ENCODE measurements around the gene ITCH.

ITCH gene

DNA sequence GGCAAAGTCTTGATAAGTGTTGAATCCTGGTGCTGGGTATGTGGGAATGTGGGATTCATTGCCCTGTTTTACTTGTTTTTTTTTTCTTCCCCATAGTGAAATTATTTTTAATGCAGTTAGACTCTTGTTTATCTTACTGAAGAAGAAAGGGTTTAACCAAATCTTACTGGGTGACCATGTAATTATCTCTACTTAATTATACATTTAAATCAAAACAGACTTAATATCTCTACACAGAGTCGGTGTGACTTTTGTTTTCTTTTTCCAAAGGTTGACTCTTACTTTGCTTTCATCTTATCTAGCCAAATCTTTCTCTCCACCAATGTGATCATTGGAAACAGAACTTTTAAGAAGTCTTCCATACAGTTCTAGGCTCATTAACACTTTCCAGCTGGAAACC is 85.4 kb downstream of the ITCH start:
- peaks cover 63% of the 10 kb centered on the region for H3K36me3 ChIP-seq (ENCODE audit: insufficient read depth, low read length)
- H3K9me3 ChIP-seq (ENCODE audit: low read length): no peaks in the 10 kb centered on the region
- no peak overlapping the region for H3K27ac ChIP-seq (ENCODE audit: low read depth, low read length)
- peaks cover 6% of the 10 kb centered on the region for H3K4me1 ChIP-seq (ENCODE audit: insufficient read depth, low read length)
- no peak overlapping the region for H3K4me3 ChIP-seq (ENCODE audit: low read depth in 1 of 2, low read length in 2 of 2)
- H3K9ac ChIP-seq (ENCODE audit: low read length): no peak overlapping the region
- H3K27me3 ChIP-seq (ENCODE audit: control insufficient read depth in 1 of 2, insufficient read depth in 2 of 2, low read length in 2 of 2): no peaks in the 10 kb centered on the region

DNA sequence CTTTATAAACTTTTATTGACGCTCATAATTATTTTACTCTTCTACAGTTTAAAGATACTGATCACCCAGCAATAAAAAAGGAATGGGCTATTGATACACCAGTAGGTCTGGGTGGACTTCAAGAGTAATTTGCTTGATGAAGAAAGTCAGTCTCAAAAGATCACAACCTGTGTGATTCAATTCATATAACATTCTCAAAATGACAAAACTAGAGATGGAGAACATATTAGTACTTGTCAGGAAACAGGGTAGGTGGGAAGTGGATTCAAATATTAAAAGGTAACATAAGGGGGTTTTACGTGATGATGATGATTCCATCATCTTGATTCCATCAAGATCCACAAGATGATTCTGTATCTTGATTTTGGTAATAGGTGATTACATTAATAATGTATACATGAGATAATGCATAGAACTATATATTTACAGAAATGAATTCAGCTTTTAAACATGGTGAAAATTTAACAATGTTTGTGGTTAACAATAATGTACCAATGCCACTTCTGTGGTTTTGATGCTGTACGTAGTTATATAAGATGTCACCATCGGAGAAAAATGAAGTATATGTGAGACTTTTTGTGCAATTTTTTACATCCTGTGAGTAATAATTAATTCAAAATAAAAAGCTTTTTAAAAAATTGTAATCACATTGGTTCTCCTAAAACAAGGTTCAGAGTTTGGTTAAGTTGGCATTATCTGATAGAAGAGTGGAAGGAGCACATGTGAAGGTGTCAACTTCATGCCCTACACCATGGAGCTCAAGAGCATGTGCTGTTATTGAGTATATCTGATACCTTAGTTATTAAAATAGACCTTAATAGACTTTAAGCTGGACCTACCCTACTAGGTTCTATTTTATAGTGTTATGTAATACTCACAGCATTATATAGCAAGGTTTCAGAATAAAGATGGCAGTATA is 86.9 kb downstream of the ITCH start:
- Histone ChIP-seq H3K4me3 (ENCODE audit: low read depth in 1 of 2, low read length in 2 of 2) (no peak overlapping the region), H3K36me3 (ENCODE audit: insufficient read depth, low read length) (peaks cover 56% of the 10 kb centered on the region)

DNA sequence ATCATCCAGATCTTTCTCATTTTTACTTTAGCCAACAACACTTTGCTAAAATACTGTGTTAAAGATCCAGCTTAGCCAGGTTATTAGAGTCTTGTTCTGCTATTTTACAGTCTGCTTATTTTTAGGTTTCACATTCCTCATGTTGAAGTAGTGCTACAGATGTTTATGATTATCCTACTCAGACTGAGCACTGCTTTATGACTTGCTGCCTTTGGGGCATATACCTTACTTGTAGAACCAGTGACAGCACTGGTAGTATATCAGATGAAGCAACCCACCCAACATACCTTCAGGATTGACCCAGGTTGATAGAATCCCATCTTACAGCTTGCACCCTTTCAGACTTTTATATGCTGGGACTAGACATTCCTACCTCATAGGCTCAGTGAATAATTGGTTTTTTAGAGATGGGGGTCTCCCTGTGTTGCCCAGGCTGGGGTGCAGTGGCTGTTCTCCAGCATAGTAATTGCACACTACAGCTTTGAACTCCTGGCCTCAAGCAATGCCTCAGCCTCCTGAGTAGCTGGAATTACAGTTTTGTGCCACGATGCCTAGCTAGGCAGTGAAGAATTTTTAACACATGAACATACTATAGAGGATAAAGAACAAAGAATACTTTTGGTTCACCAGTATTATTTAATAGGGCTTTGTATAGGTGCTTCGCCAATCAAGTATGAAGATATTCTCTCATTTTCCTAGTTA is 89.4 kb downstream of the ITCH start:
- Histone ChIP-seq H3K27me3 (ENCODE audit: control insufficient read depth in 1 of 2, insufficient read depth in 2 of 2, low read length in 2 of 2) (no peaks in the 10 kb centered on the region), H3K9me3 (ENCODE audit: low read length) (no peaks in the 10 kb centered on the region), H3K27ac (ENCODE audit: low read depth, low read length) (no peak overlapping the region), H3K9ac (ENCODE audit: low read length) (no peak overlapping the region), H3K4me1 (ENCODE audit: insufficient read depth, low read length) (peaks cover 6% of the 10 kb centered on the region), H3K4me3 (ENCODE audit: low read depth in 1 of 2, low read length in 2 of 2) (no peak overlapping the region), H3K36me3 (ENCODE audit: insufficient read depth, low read length) (peaks cover 37% of the 10 kb centered on the region)

More for the DNA sequence above, 86.9 kb downstream of the ITCH start:
- Histone ChIP-seq H3K27ac (ENCODE audit: low read depth, low read length) (no peak overlapping the region), H3K9ac (ENCODE audit: low read length) (no peak overlapping the region), H3K9me3 (ENCODE audit: low read length) (no peaks in the 10 kb centered on the region), H3K27me3 (ENCODE audit: control insufficient read depth in 1 of 2, insufficient read depth in 2 of 2, low read length in 2 of 2) (no peaks in the 10 kb centered on the region), H3K4me1 (ENCODE audit: insufficient read depth, low read length) (peaks cover 6% of the 10 kb centered on the region)

DNA sequence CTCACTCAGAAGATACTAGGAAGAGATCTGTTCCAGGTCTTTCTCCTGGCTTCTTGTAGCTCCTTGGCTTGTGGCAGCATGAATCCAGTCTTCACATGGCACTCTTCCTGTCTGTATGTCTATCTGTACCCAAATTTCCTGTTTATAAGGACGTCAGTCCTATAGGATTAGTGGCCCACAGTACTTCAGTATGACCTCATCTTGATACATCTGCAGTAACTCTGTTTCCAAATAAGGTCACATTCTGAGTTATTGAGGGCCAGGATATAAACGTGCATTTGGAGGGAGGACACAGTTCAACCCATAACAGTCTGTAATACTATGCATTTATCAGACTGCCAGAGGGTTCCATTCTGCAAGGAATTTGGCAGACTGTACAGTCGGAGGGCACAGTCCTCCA is 95.6 kb downstream of the ITCH start:
- no peak overlapping the region for H3K27ac ChIP-seq (ENCODE audit: low read depth, low read length)
- H3K36me3 ChIP-seq (ENCODE audit: insufficient read depth, low read length): peaks cover 38% of the 10 kb centered on the region
- no peaks in the 10 kb centered on the region for H3K27me3 ChIP-seq (ENCODE audit: control insufficient read depth in 1 of 2, insufficient read depth in 2 of 2, low read length in 2 of 2)
- H3K9ac ChIP-seq (ENCODE audit: low read length): no peak overlapping the region
- no peak overlapping the region for H3K4me3 ChIP-seq (ENCODE audit: low read depth in 1 of 2, low read length in 2 of 2)
- peaks cover 11% of the 10 kb centered on the region for H3K4me1 ChIP-seq (ENCODE audit: insufficient read depth, low read length)
- H3K9me3 ChIP-seq (ENCODE audit: low read length): no peaks in the 10 kb centered on the region

DNA sequence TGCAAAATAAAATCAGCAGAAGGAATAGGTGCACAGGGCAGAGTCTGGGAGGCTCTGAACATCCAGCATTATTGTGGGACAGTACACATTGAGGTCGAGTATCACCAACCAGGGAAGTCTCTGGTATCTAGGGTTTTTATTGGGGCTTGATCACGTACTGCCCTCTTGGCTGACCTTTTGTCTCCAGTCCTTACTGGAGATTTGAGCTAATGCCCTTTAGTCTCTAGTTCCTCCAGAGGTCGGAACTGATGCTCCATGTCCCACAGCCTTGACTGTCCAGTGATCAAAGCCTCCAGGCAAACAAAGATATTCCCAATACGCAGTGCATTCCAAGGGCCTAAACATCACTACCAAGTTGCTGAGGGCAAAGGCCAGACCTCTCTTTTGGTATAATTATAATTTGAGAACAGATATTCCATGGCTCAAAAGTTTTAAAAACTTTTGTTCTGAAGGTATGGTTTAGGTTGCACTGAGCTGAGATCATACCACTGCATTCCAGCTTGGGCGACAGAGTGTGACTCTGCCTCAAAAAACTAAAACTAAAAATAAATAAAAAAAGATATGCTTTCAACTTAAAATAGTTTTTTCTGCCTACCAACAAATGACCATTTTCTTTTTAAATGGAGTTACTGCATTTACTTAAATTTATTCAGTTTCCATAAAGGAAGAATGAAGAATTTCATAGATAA is 96.3 kb downstream of the ITCH start:
- no peaks in the 10 kb centered on the region for H3K9me3 ChIP-seq (ENCODE audit: low read length)
- H3K27ac ChIP-seq (ENCODE audit: low read depth, low read length): no peak overlapping the region
- H3K36me3 ChIP-seq (ENCODE audit: insufficient read depth, low read length): peaks cover 38% of the 10 kb centered on the region
- no peak overlapping the region for H3K4me3 ChIP-seq (ENCODE audit: low read depth in 1 of 2, low read length in 2 of 2)
- H3K9ac ChIP-seq (ENCODE audit: low read length): no peak overlapping the region
- no peaks in the 10 kb centered on the region for H3K27me3 ChIP-seq (ENCODE audit: control insufficient read depth in 1 of 2, insufficient read depth in 2 of 2, low read length in 2 of 2)
- H3K4me1 ChIP-seq (ENCODE audit: insufficient read depth, low read length): peaks cover 11% of the 10 kb centered on the region

DNA sequence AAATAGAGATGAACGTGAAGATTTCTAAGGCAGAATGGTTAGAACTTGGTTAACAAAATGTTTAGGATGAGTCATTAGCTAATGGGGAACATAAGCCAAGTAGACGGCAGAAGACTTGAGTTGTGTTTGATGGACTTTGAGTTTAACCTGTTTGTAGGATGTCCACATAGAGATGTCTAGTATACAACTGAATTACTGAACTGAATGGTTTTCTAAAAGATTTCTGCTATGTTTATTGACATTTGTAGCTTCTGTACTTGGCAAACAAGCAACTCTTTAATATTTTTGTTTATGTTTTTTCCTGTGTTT is 98.7 kb downstream of the ITCH start:
- H3K4me1 ChIP-seq (ENCODE audit: insufficient read depth, low read length): peaks cover 11% of the 10 kb centered on the region
- H3K9me3 ChIP-seq (ENCODE audit: low read length): no peaks in the 10 kb centered on the region
- H3K27ac ChIP-seq (ENCODE audit: low read depth, low read length): no peak overlapping the region
- peaks cover 38% of the 10 kb centered on the region for H3K36me3 ChIP-seq (ENCODE audit: insufficient read depth, low read length)
- no peak overlapping the region for H3K9ac ChIP-seq (ENCODE audit: low read length)
- no peaks in the 10 kb centered on the region for H3K27me3 ChIP-seq (ENCODE audit: control insufficient read depth in 1 of 2, insufficient read depth in 2 of 2, low read length in 2 of 2)
- no peak overlapping the region for H3K4me3 ChIP-seq (ENCODE audit: low read depth in 1 of 2, low read length in 2 of 2)

DNA sequence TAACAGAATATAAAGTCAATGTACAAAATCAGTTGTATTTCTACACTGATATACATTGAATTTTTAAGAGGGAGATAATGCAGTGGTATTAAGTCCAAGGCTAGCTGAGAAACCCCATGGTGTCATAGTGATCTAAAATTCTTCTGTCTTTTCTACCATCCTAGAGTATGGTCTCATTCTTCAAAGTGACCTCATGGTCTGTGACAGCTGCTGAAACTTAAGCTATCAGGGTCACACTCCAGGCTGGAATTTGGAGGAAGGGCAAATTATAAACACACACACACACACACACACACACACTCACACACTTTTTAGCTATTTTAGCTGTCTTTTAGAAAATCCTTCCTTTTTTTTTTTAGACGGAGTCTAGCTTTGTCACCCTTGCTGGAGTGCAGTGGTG is 105.9 kb downstream of the ITCH start:
- no peaks in the 10 kb centered on the region for H3K27me3 ChIP-seq (ENCODE audit: control insufficient read depth in 1 of 2, insufficient read depth in 2 of 2, low read length in 2 of 2)
- H3K4me3 ChIP-seq (ENCODE audit: low read depth in 1 of 2, low read length in 2 of 2): no peak overlapping the region
- H3K4me1 ChIP-seq (ENCODE audit: insufficient read depth, low read length): no peaks in the 10 kb centered on the region
- no peaks in the 10 kb centered on the region for H3K9me3 ChIP-seq (ENCODE audit: low read length)
- H3K9ac ChIP-seq (ENCODE audit: low read length): no peak overlapping the region
- H3K36me3 ChIP-seq (ENCODE audit: insufficient read depth, low read length): peaks cover 14% of the 10 kb centered on the region
- no peak overlapping the region for H3K27ac ChIP-seq (ENCODE audit: low read depth, low read length)

DNA sequence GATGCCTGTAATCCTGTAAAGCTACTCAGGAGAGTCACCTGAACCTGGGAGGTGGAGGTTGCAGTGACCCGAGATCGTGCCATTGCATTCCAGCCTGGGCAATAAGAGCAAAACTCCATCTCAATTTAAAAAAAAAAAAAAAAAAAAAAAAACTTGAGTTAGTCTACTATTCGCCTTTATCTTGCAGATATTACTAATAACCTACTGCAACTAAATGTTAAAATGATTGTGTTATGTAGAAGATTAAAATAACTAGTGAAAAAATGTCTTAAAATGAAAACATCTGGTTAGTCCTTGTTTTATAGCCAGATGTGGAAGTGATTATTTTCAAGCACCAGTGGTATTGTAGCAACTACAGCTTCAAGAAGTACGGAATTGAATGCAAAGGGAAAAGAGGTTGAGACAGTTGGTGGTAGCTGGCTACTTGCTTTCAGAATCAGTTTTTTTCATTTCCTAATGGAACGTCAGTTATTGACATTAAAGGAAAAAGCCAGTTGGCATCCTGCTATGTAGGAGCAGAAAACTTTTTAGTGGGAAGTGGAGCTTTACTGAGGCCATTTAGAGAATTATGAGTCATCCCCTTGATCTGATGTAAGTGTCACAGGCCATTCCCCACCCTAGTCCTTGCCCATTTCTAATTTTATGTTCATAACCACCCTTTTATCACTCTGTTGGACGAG is 109.3 kb downstream of the ITCH start:
- Histone ChIP-seq H3K9me3 (ENCODE audit: low read length) (no peaks in the 10 kb centered on the region), H3K4me1 (ENCODE audit: insufficient read depth, low read length) (no peaks in the 10 kb centered on the region), H3K9ac (ENCODE audit: low read length) (no peak overlapping the region), H3K27me3 (ENCODE audit: control insufficient read depth in 1 of 2, insufficient read depth in 2 of 2, low read length in 2 of 2) (no peaks in the 10 kb centered on the region), H3K36me3 (ENCODE audit: insufficient read depth, low read length) (peaks cover 14% of the 10 kb centered on the region), H3K4me3 (ENCODE audit: low read depth in 1 of 2, low read length in 2 of 2) (no peak overlapping the region), H3K27ac (ENCODE audit: low read depth, low read length) (no peak overlapping the region)

DNA sequence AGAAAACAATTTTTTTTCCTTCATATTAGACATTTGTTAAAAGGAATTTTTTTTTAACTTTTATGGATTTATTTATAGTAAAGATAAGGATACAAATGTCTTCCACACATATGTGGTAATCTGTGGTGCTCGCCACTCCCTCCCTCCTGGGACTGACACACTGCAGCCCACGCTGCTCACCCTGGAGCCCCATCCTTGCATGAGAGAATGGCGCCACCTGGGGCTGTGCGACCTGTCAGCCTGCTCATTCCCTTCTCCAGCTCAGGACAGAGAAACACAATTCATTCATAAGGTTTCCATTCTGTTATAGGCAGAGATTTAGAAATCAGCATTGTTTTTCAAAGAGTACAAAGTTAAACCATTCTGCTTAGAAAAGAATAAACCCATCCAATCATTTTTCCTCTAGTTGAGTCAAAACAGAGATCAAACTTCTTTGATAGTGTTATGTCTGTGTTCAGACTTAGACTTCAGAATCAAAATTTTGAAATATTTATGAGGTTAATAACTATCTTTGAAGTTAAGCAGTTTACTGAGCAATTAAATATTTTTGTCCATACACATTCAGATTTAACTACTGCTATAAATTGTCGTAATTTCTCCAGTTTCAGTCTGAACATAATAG is 110.3 kb downstream of the ITCH start:
- Histone ChIP-seq H3K4me3 (ENCODE audit: low read depth in 1 of 2, low read length in 2 of 2) (no peak overlapping the region), H3K27me3 (ENCODE audit: control insufficient read depth in 1 of 2, insufficient read depth in 2 of 2, low read length in 2 of 2) (no peaks in the 10 kb centered on the region), H3K27ac (ENCODE audit: low read depth, low read length) (no peak overlapping the region), H3K4me1 (ENCODE audit: insufficient read depth, low read length) (no peaks in the 10 kb centered on the region), H3K9me3 (ENCODE audit: low read length) (no peaks in the 10 kb centered on the region), H3K36me3 (ENCODE audit: insufficient read depth, low read length) (peaks cover 22% of the 10 kb centered on the region), H3K9ac (ENCODE audit: low read length) (no peak overlapping the region)

DNA sequence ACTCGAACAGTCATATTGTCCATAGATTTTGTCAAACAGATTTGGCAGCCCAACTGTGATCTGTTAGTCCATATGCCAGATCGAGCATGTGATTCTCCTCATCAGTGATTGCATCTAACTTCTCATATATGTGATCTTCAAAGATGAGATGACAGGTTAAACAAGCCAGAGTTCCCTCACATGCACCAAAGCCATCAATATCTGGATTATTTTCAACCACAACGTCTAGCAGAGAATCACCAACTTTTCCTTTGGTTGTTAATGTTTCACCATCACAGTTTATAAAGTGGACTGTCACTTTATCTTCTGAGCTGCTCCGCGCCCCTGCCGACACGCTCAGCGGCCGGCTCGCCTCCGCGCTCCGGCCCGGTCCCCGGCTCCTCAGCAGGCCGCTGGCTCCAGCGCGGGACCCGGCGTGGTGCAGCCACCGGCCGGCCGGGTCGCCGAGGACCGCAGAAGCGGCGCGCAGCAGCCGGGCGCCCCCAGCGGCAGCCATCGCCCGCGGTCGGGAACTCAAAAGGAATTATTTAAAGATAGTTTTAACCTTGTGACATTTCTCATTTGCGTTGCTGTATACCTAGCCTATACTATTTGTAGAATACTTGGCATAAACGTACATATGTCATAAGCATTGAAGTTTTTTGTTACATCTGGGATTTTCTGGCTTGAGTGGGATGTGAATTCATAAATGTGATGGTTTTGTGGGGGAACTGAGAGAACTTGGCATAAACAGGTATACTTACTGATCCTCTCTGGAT is 113.1 kb downstream of the ITCH start:
- Histone ChIP-seq H3K4me1 (ENCODE audit: insufficient read depth, low read length) (no peaks in the 10 kb centered on the region), H3K27ac (ENCODE audit: low read depth, low read length) (no peak overlapping the region), H3K36me3 (ENCODE audit: insufficient read depth, low read length) (peaks cover 27% of the 10 kb centered on the region), H3K27me3 (ENCODE audit: control insufficient read depth in 1 of 2, insufficient read depth in 2 of 2, low read length in 2 of 2) (no peaks in the 10 kb centered on the region), H3K9me3 (ENCODE audit: low read length) (no peaks in the 10 kb centered on the region), H3K9ac (ENCODE audit: low read length) (no peak overlapping the region), H3K4me3 (ENCODE audit: low read depth in 1 of 2, low read length in 2 of 2) (no peak overlapping the region)

All from muscle layer of colon (tissue), 2 donors.